ENCODE data around the gene KIF3A. TPM values are rescaled to one million over a fixed set of nuclear protein-coding genes. Genes with fewer than 3 reads are reported as not detected.

The KIF3A gene
- total RNA-seq, 2 donors from 2014 or later: 20.0 to 26.9 TPM

GRCh38 chr5:132684491-132684890 is 52.9 kb downstream of the KIF3A start:
- ATAC-seq (replicated peaks in 1 of 2) (no peak), DNase-seq (no peak)
- H3K4me3 Mint-ChIP-seq: no peak overlapping the region
- peaks cover 0 to 1% of the 10 kb centered on the region in 2 donors for H3K36me3 Mint-ChIP-seq (ENCODE audit: insufficient read depth in 2 of 2)
- no peaks in the 10 kb centered on the region for H3K9me3 Mint-ChIP-seq
- peaks cover 33% of the 10 kb centered on the region for H3K4me1 Mint-ChIP-seq (ENCODE audit: low read depth)
- H3K27me3 Mint-ChIP-seq (ENCODE audit: low read depth): no peaks in the 10 kb centered on the region
- H3K27ac Mint-ChIP-seq: no peak overlapping the region

- DNase-seq: no peak
- Mint-ChIP-seq H3K9me3 (no peaks in the 10 kb centered on the region), H3K27ac (no peak overlapping the region), H3K36me3 (ENCODE audit: insufficient read depth in 2 of 2) (no peaks in the 10 kb centered on the region), H3K4me1 (ENCODE audit: low read depth) (peaks cover 15% of the 10 kb centered on the region), H3K27me3 (ENCODE audit: low read depth) (no peaks in the 10 kb centered on the region), H3K4me3 (no peak overlapping the region)
- no peak for ATAC-seq (replicated peaks in 1 of 2)
These were observed 55.4 kb downstream of the KIF3A start for GRCh38 chr5:132681983-132682382.

- Mint-ChIP-seq H3K36me3 (ENCODE audit: insufficient read depth in 2 of 2) (no peaks in the 10 kb centered on the region), H3K27me3 (ENCODE audit: low read depth) (no peaks in the 10 kb centered on the region), H3K4me1 (ENCODE audit: low read depth) (peaks cover 20% of the 10 kb centered on the region), H3K4me3 (no peak overlapping the region), H3K9me3 (no peaks in the 10 kb centered on the region), H3K27ac (no peak overlapping the region)
- DNase-seq (no peak), ATAC-seq (replicated peaks in 1 of 2) (no peak)
These were observed 55.9 kb downstream of the KIF3A start for GRCh38 chr5:132681476-132681831.

GRCh38 chr5:132680780-132681475 is 56.4 kb downstream of the KIF3A start:
- ATAC-seq (replicated peaks in 1 of 2) (no peak), DNase-seq (no peak)
- no peak overlapping the region for H3K27ac Mint-ChIP-seq
- no peaks in the 10 kb centered on the region for H3K9me3 Mint-ChIP-seq
- no peaks in the 10 kb centered on the region for H3K27me3 Mint-ChIP-seq (ENCODE audit: low read depth)
- no peaks in the 10 kb centered on the region for H3K36me3 Mint-ChIP-seq (ENCODE audit: insufficient read depth in 2 of 2)
- no peak overlapping the region for H3K4me3 Mint-ChIP-seq
- H3K4me1 Mint-ChIP-seq (ENCODE audit: low read depth): peaks cover 24% of the 10 kb centered on the region

GRCh38 chr5:132679717-132680380 is 57.5 kb downstream of the KIF3A start:
- Mint-ChIP-seq H3K27me3 (ENCODE audit: low read depth) (no peaks in the 10 kb centered on the region), H3K36me3 (ENCODE audit: insufficient read depth in 2 of 2) (peaks cover 0 to 3% of the 10 kb centered on the region in 2 donors), H3K4me1 (ENCODE audit: low read depth) (peaks cover 26% of the 10 kb centered on the region), H3K4me3 (no peak overlapping the region), H3K9me3 (no peaks in the 10 kb centered on the region), H3K27ac (no peak overlapping the region)
- ATAC-seq (replicated peaks in 1 of 2) (no peak), DNase-seq (no peak)

- Mint-ChIP-seq H3K4me1 (ENCODE audit: low read depth) (peaks cover 27% of the 10 kb centered on the region), H3K9me3 (no peaks in the 10 kb centered on the region), H3K4me3 (no peak overlapping the region), H3K36me3 (ENCODE audit: insufficient read depth in 2 of 2) (peaks cover 0 to 3% of the 10 kb centered on the region in 2 donors), H3K27me3 (ENCODE audit: low read depth) (no peaks in the 10 kb centered on the region), H3K27ac (no peak overlapping the region)
- no peak for ATAC-seq (replicated peaks in 1 of 2)
- DNase-seq: no peak
These were observed 58.2 kb downstream of the KIF3A start for GRCh38 chr5:132679166-132679565.

- Mint-ChIP-seq H3K27me3 (ENCODE audit: low read depth) (no peaks in the 10 kb centered on the region), H3K4me1 (ENCODE audit: low read depth) (peaks cover 32% of the 10 kb centered on the region), H3K9me3 (no peaks in the 10 kb centered on the region), H3K36me3 (ENCODE audit: insufficient read depth in 2 of 2) (peaks cover 0 to 3% of the 10 kb centered on the region in 2 donors), H3K4me3 (no peak overlapping the region), H3K27ac (no peak overlapping the region)
- DNase-seq: no peak
- no peak for ATAC-seq (replicated peaks in 1 of 2)
These were observed 58.6 kb downstream of the KIF3A start for GRCh38 chr5:132678735-132679134.

GRCh38 chr5:132677682-132678400 is 59.5 kb downstream of the KIF3A start:
- no peak overlapping the region for H3K4me3 Mint-ChIP-seq
- H3K36me3 Mint-ChIP-seq (ENCODE audit: insufficient read depth in 2 of 2): peaks cover 0 to 3% of the 10 kb centered on the region in 2 donors
- no peak overlapping the region for H3K27ac Mint-ChIP-seq
- H3K27me3 Mint-ChIP-seq (ENCODE audit: low read depth): no peaks in the 10 kb centered on the region
- no peak for DNase-seq
- H3K9me3 Mint-ChIP-seq: no peaks in the 10 kb centered on the region
- peaks cover 41% of the 10 kb centered on the region for H3K4me1 Mint-ChIP-seq (ENCODE audit: low read depth)
- no peak for ATAC-seq (replicated peaks in 1 of 2)

GRCh38 chr5:132677191-132677590 is 60.2 kb downstream of the KIF3A start:
- Mint-ChIP-seq H3K9me3 (no peaks in the 10 kb centered on the region), H3K27me3 (ENCODE audit: low read depth) (no peaks in the 10 kb centered on the region), H3K4me1 (ENCODE audit: low read depth) (peaks cover 42% of the 10 kb centered on the region), H3K27ac (no peak overlapping the region), H3K36me3 (ENCODE audit: insufficient read depth in 2 of 2) (peaks cover 0 to 3% of the 10 kb centered on the region in 2 donors), H3K4me3 (no peak overlapping the region)
- DNase-seq (no peak), ATAC-seq (replicated peaks in 1 of 2) (no peak)

- peak in 1 of 2 donors; percentile 29 for ATAC-seq (replicated peaks in 1 of 2)
- H3K36me3 Mint-ChIP-seq (ENCODE audit: insufficient read depth in 2 of 2): peaks cover 0 to 3% of the 10 kb centered on the region in 2 donors
- DNase-seq: peak in 1 of 2 donors; percentile 19
- H3K9me3 Mint-ChIP-seq: peaks cover 0 to under 1% of the 10 kb centered on the region in 2 donors
- peaks cover 42% of the 10 kb centered on the region for H3K4me1 Mint-ChIP-seq (ENCODE audit: low read depth)
- H3K27ac Mint-ChIP-seq: no peak overlapping the region
- no peak overlapping the region for H3K4me3 Mint-ChIP-seq
- no peaks in the 10 kb centered on the region for H3K27me3 Mint-ChIP-seq (ENCODE audit: low read depth)
These were observed 61.2 kb downstream of the KIF3A start for GRCh38 chr5:132675936-132676689.

GRCh38 chr5:132674671-132675506 is 62.5 kb downstream of the KIF3A start:
- H3K4me3 Mint-ChIP-seq: peak overlapping the region; percentile 63 to 85
- DNase-seq (peak; percentile 33 to 35), ATAC-seq (replicated peaks in 1 of 2) (peak; percentile 78 to 82)
- peaks cover 0 to 3% of the 10 kb centered on the region in 2 donors for H3K36me3 Mint-ChIP-seq (ENCODE audit: insufficient read depth in 2 of 2)
- H3K9me3 Mint-ChIP-seq: peaks cover 0 to 2% of the 10 kb centered on the region in 2 donors
- peaks cover 4% of the 10 kb centered on the region for H3K27me3 Mint-ChIP-seq (ENCODE audit: low read depth)
- H3K4me1 Mint-ChIP-seq (ENCODE audit: low read depth): peaks cover 42% of the 10 kb centered on the region
- H3K27ac Mint-ChIP-seq: peak overlapping the region; percentile 85

GRCh38 chr5:132673939-132674630 is 63.3 kb downstream of the KIF3A start, which contains the start of gene IL4:
IL4 (plus strand) TSS chr5:132673989; CDS start chr5:132674051, 62 bp downstream.
- ATAC-seq (replicated peaks in 1 of 2) (peak; percentile 23 to 28), DNase-seq (no peak)
- Mint-ChIP-seq H3K27me3 (ENCODE audit: low read depth) (peaks cover 4% of the 10 kb centered on the region), H3K36me3 (ENCODE audit: insufficient read depth in 2 of 2) (peaks cover 0 to 3% of the 10 kb centered on the region in 2 donors), H3K27ac (peak within 1 kb of the TSS; percentile 85), H3K4me3 (peak within 1 kb of the TSS; percentile 63 to 85), H3K4me1 (ENCODE audit: low read depth) (peaks cover 42% of the 10 kb centered on the region), H3K9me3 (peaks cover 0 to 2% of the 10 kb centered on the region in 2 donors)

All from activated T-cell treated with anti-CD3 and anti-CD28 coated beads, Interleukin-2, amount 50 U/mL, for 72 hours (primary cell).